Neuronal stem cell (in vitro differentiated cells): ENCODE measurements around the gene TMEM220.
"Not testable (repeated sequence)": the region's sequence is repeated elsewhere in the genome, so short reads cannot be mapped to it uniquely, and the experiment has no call there.

Experiments
- DNase-seq: peaks from one replicate; pipeline ENCODE4 v3.0.0-alpha.2; 2013; ENCODE audit warnings: low spot score
- H2AFZ ChIP-seq: one replicate; pipeline ENCODE4 v1.6.1; 2013; ENCODE audit warnings: mild to moderate bottlenecking, low read length, inconsistent platforms
- H2AK5ac ChIP-seq: 2 replicates; pipeline ENCODE4 v1.6.1; 2013; ENCODE audit warnings: low read depth, mild to moderate bottlenecking, inconsistent platforms, low read length, moderate library complexity, mixed read lengths
- H2BK120ac ChIP-seq: 2 replicates; pipeline ENCODE4 v1.6.1; 2013; ENCODE audit warnings: low read depth, mild to moderate bottlenecking, inconsistent platforms, low read length, moderate library complexity, mixed read lengths
- H2BK12ac ChIP-seq: one replicate; pipeline ENCODE4 v1.6.1; 2013; ENCODE audit warnings: low read length, inconsistent platforms
- H2BK15ac ChIP-seq: 2 replicates; pipeline ENCODE4 v1.6.1; 2013; ENCODE audit warnings: mild to moderate bottlenecking, low read length, inconsistent platforms, mixed read lengths
- H2BK5ac ChIP-seq: one replicate; pipeline ENCODE4 v1.6.1; 2013; ENCODE audit warnings: inconsistent platforms, mild to moderate bottlenecking, low read length, moderate library complexity
- H3K14ac ChIP-seq: one replicate; pipeline ENCODE4 v1.6.1; 2013; ENCODE audit warnings: low read length, inconsistent platforms
- H3K18ac ChIP-seq: 2 replicates; pipeline ENCODE4 v1.6.1; 2013; ENCODE audit warnings: low read length, inconsistent platforms
- H3K23ac ChIP-seq: 2 replicates; pipeline ENCODE4 v1.6.1; 2013; ENCODE audit warnings: low read depth, mild to moderate bottlenecking, mixed read lengths, low read length, inconsistent platforms; ENCODE audit not compliant: poor library complexity
- H3K27ac ChIP-seq: replicated peaks from 3 replicates; pipeline ENCODE4 v1.5.1; 2013; ENCODE audit warnings: low read length, inconsistent platforms
- H3K27me3 ChIP-seq, 3 experiments: 2 replicates each; pipeline ENCODE4 v1.6.1; 2013; ENCODE audit warnings: low read length in 3 of 3, mild to moderate bottlenecking in 2 of 3, inconsistent platforms in 1 of 3, low read depth in 1 of 3, mixed read lengths in 1 of 3, moderate library complexity in 1 of 3; ENCODE audit not compliant: control insufficient read depth in 3 of 3, insufficient read depth in 3 of 3
- H3K36me3 ChIP-seq, 2 donors: replicated peaks in 1 of 2; 2 replicates each; pipeline ENCODE4 v1.6.1; 2013; ENCODE audit warnings: low read length in 2 of 2; ENCODE audit not compliant: control insufficient read depth in 2 of 2, insufficient read depth in 2 of 2
- H3K4ac ChIP-seq: 2 replicates; pipeline ENCODE4 v1.6.1; 2013; ENCODE audit warnings: inconsistent platforms, mild to moderate bottlenecking, low read length, moderate library complexity
- H3K4me1 ChIP-seq, 2 donors: 1 replicate in 1 of 2; 2 replicates in 1 of 2; pipeline ENCODE4 v1.6.1; 2013; ENCODE audit warnings: low read length in 2 of 2, low read depth in 1 of 2; ENCODE audit not compliant: control insufficient read depth in 2 of 2, insufficient read depth in 1 of 2
- H3K4me2 ChIP-seq: one replicate; pipeline ENCODE4 v1.6.1; 2013; ENCODE audit warnings: mild to moderate bottlenecking, low read length, inconsistent platforms; ENCODE audit not compliant: insufficient read depth, poor library complexity, severe bottlenecking
- H3K4me3 ChIP-seq, 2 donors: 2 replicates each; pipeline ENCODE4 v1.5.1; 2013; ENCODE audit warnings: low read length in 2 of 2, mild to moderate bottlenecking in 2 of 2, inconsistent platforms in 1 of 2, moderate library complexity in 1 of 2
- H3K79me1 ChIP-seq: one replicate; pipeline ENCODE4 v1.6.1; 2013; ENCODE audit warnings: low read depth, mild to moderate bottlenecking, inconsistent platforms, low read length, moderate library complexity
- H3K9ac ChIP-seq: one replicate; pipeline ENCODE4 v1.6.1; 2013; ENCODE audit warnings: mild to moderate bottlenecking, low read depth, low read length, inconsistent platforms; ENCODE audit not compliant: poor library complexity
- H3K9me3 ChIP-seq, 2 donors: replicated peaks in 1 of 2; 2 replicates each; pipeline versions ENCODE3 to v1.6.1; 2013; ENCODE audit warnings: low read length in 2 of 2, mild to moderate bottlenecking in 2 of 2, inconsistent platforms in 1 of 2, low read depth in 1 of 2, mixed read lengths in 1 of 2, moderate library complexity in 1 of 2; ENCODE audit not compliant: control insufficient read depth in 2 of 2, insufficient read depth in 1 of 2
- H4K8ac ChIP-seq: one replicate; pipeline ENCODE4 v1.6.1; 2013; ENCODE audit warnings: low read depth, mild to moderate bottlenecking, inconsistent platforms, low read length, moderate library complexity
- H4K91ac ChIP-seq: one replicate; pipeline ENCODE4 v1.6.1; 2013; ENCODE audit warnings: low read length, low read depth, mild to moderate bottlenecking, inconsistent platforms; ENCODE audit not compliant: poor library complexity
- WGBS, 2 donors: extraction: QIAGEN DNeasy Blood & Tissue Kit; methylation state at CpG; one replicate each; pipeline ENCODE4 v1.1.7; 2013; ENCODE audit warnings: missing lambda C conversion rate in 2 of 2, mixed read lengths in 1 of 2; ENCODE audit not compliant: insufficient read length in 2 of 2, insufficient replicate concordance in 1 of 2; ENCODE audit errors: extremely low coverage in 2 of 2; 5-methylcytosine and 5-hydroxymethylcytosine counted together

TMEM220 gene

DNA sequence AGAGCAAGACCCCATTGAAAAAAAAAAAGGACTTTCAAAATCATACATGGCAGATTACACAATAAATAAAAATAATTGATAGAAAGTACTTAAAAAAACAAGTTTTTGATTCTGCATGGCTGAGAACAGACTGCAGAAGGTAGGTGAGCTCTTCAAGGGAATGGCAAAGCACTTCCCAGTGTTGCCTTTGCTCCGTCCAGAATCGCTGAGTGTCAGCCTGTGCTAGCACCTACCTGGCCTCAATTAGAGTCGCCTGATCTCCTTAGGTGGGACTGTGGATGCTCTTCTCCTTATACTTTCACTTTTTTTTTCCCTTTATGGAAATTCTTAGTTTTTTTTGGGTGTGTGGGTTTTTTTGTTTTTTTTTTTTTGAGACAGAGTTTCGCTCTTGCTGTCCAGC lies 6.0 kb upstream of the TMEM220 start:
- H3K14ac ChIP-seq, result no peak overlapping the region
- H3K36me3 ChIP-seq, result no peaks in the 10 kb centered on the region
- H2BK15ac ChIP-seq, result no peak overlapping the region
- no peak overlapping the region for H3K18ac ChIP-seq
- DNase-seq, result no peak
- H3K23ac ChIP-seq, result no peak overlapping the region
- H2AK5ac ChIP-seq, result no peak overlapping the region
- H3K4me3 ChIP-seq, result no peak overlapping the region
- H3K27me3 ChIP-seq, result peaks cover 0 to 9% (median 3%) of the 10 kb centered on the region in 3 experiments
- H3K79me1 ChIP-seq, result no peaks in the 10 kb centered on the region
- H3K4me2 ChIP-seq, result no peak overlapping the region
- H2BK5ac ChIP-seq, result no peak overlapping the region
- no peak overlapping the region for H4K8ac ChIP-seq
- peaks cover 1 to 3% of the 10 kb centered on the region in 2 donors for H3K4me1 ChIP-seq
- no peak overlapping the region for H4K91ac ChIP-seq
- no peak overlapping the region for H3K9ac ChIP-seq
- H3K9me3 ChIP-seq, result no peaks in the 10 kb centered on the region
- H3K4ac ChIP-seq, result no peak overlapping the region
- H2AFZ ChIP-seq, result no peak overlapping the region
- no peak overlapping the region for H2BK12ac ChIP-seq
- H2BK120ac ChIP-seq, result no peak overlapping the region
- no peak overlapping the region for H3K27ac ChIP-seq
- no CpG with 5 or more reads among the region's 4 CpGs for WGBS, 2 donors

DNA sequence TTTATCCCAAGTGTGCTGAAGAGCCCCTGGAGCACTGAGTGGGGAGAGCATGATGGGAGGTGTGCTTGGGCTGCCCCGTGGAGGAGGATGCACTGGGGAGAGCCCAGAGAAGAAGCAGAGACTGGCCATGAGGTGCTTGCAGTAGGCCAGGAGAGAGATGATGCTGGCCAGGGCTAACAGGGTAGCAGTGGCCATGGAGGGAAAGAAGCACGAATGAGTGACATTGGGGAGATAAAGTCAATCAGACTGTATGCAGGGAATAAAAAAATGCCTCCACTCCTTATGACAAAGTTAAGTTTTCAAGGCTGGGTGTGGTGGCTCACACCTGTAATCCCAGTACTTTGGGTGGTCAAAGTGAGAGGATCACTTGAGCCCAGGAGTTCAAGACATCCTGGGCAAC lies 5.4 kb upstream of the TMEM220 start:
- Histone ChIP-seq H3K18ac (no peak overlapping the region), H3K27ac (no peak overlapping the region), H3K4ac (no peak overlapping the region), H3K9me3 (no peaks in the 10 kb centered on the region), H4K91ac (no peak overlapping the region), H2BK5ac (no peak overlapping the region), H2BK15ac (no peak overlapping the region), H3K23ac (no peak overlapping the region), H3K4me1 (peaks cover 1 to 4% of the 10 kb centered on the region in 2 donors), H3K79me1 (no peaks in the 10 kb centered on the region), H3K4me2 (no peak overlapping the region), H3K9ac (no peak overlapping the region), H2AFZ (no peak overlapping the region), H2AK5ac (no peak overlapping the region), H3K27me3 (peaks cover 0 to 9% (median 3%) of the 10 kb centered on the region in 3 experiments), H3K14ac (no peak overlapping the region), H4K8ac (no peak overlapping the region), H3K36me3 (no peaks in the 10 kb centered on the region), H2BK120ac (no peak overlapping the region), H3K4me3 (no peak overlapping the region), H2BK12ac (no peak overlapping the region)
- DNase-seq, result no peak
- no CpG with 5 or more reads among the region's 2 CpGs for WGBS, 2 donors

DNA sequence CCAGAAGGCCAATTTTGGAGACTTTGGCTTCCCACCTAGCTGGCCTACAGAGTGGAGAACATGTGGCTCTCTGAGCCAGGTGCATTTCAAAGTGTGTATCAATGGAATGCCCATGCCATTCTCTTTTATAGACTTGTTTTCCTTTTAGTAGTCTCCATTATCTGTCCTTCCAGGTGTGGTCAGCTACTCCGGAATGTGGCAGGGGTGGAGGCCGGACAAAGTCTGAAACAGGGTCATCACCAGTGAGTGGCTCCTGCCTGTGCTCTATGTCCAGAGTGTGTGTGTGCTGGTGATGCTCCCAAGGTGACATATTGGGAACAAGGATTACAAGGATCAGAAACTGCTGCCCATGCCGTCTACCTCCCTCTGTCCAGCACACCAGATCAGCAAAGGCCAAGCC lies 3.8 kb upstream of the TMEM220 start:
- Histone ChIP-seq H3K9ac (no peak overlapping the region), H3K36me3 (no peaks in the 10 kb centered on the region), H2AK5ac (no peak overlapping the region), H3K27me3 (peaks cover 0 to 15% (median 3%) of the 10 kb centered on the region in 3 experiments), H2BK120ac (no peak overlapping the region), H3K23ac (no peak overlapping the region), H3K4me1 (peaks cover 1 to 4% of the 10 kb centered on the region in 2 donors), H3K9me3 (no peaks in the 10 kb centered on the region), H2AFZ (no peak overlapping the region), H4K91ac (no peak overlapping the region), H3K4ac (no peak overlapping the region), H3K27ac (no peak overlapping the region), H3K14ac (no peak overlapping the region), H2BK15ac (no peak overlapping the region), H4K8ac (no peak overlapping the region), H3K79me1 (no peaks in the 10 kb centered on the region), H3K4me2 (no peak overlapping the region), H2BK12ac (no peak overlapping the region), H2BK5ac (no peak overlapping the region), H3K18ac (no peak overlapping the region), H3K4me3 (no peak overlapping the region)
- no peak for DNase-seq
- whole genome bisulfite sequencing, 2 donors, result no CpG with 5 or more reads among the region's 3 CpGs

DNA sequence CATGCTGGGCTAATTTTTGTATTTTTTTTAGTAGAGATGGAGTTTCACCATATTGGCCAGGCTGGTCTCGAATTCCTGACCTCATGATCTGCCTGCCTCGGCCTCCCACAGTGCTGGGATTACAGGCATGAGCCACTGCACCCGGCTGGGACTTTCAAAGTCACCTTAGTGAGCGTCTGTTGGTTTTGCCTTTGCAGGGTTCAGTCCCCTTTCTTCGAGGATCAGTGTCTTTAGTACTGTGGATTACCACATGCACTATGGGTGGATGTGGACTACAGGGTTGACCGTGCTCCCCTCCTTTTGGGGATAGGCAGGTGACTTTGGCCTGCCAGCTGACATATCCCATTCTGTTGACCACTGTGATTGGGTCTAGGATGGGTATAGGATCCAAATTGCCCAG lies 2.3 kb upstream of the TMEM220 start:
- not testable (repeated sequence) for H3K36me3 ChIP-seq

More for the DNA sequence above, 2.3 kb upstream of the TMEM220 start:
- WGBS, 2 donors, result no CpG with 5 or more reads among the region's 6 CpGs
- H3K4me1 ChIP-seq, H3K18ac ChIP-seq, H3K23ac ChIP-seq, H3K4me2 ChIP-seq, H3K4me3 ChIP-seq, H2BK5ac ChIP-seq, H2BK12ac ChIP-seq, H3K9me3 ChIP-seq, H3K9ac ChIP-seq, H2BK120ac ChIP-seq, H4K8ac ChIP-seq, H2AK5ac ChIP-seq, H3K4ac ChIP-seq, H3K79me1 ChIP-seq, H3K14ac ChIP-seq, H3K27ac ChIP-seq, H2AFZ ChIP-seq, H4K91ac ChIP-seq, H2BK15ac ChIP-seq, DNase-seq: not testable (repeated sequence)
- peaks cover 0 to 11% (median 3%) of the 10 kb centered on the region in 3 experiments for H3K27me3 ChIP-seq
